SK-N-SH treated with all-trans-retinoic acid at 6 μM for 48 hours (cell line): ENCODE results near the gene MRPL33.

Experiments
- ARNTL ChIP-seq: fragments of 450-650 bp; formaldehyde crosslinking; IDR thresholded peaks from 2 replicates; pipeline ENCODE4 v1.5.0; 2020; ENCODE audit warnings: low read depth, mild to moderate bottlenecking, moderate library complexity, borderline replicate concordance
- CREB5 ChIP-seq: fragments of 250-450 bp; sonication (Bioruptor Pico); IDR thresholded peaks from 2 replicates; pipeline ENCODE4 v1.5.1; 2020; ENCODE audit warnings: low read depth, mild to moderate bottlenecking, moderate library complexity
- ESRRG ChIP-seq: fragments of 250-450 bp; sonication (Bioruptor Pico); IDR thresholded peaks from 2 replicates; pipeline ENCODE4 v1.6.1; 2021; ENCODE audit warnings: mild to moderate bottlenecking
- ISL1 ChIP-seq: fragments of 250-450 bp; sonication (Bioruptor Pico); IDR thresholded peaks from 2 replicates; pipeline ENCODE4 v2.1.2; 2022; ENCODE audit warnings: mild to moderate bottlenecking, moderate library complexity
- OSR1 ChIP-seq: fragments of 250-450 bp; sonication (Bioruptor Pico); IDR thresholded peaks from 2 replicates; pipeline ENCODE4 v1.8.0; 2022; ENCODE audit warnings: moderate library complexity, mild to moderate bottlenecking, inconsistent platforms
- PPARA ChIP-seq: fragments of 250-450 bp; sonication (Bioruptor Pico); IDR thresholded peaks from 2 replicates; pipeline ENCODE4 v1.5.0; 2020; ENCODE audit warnings: mild to moderate bottlenecking, borderline replicate concordance
- RARB ChIP-seq: fragments of 250-450 bp; sonication (Bioruptor Pico); IDR thresholded peaks from 2 replicates; pipeline ENCODE4 v1.8.0; 2021; ENCODE audit warnings: mild to moderate bottlenecking, moderate library complexity
- TOX ChIP-seq: fragments of 250-450 bp; sonication (Bioruptor Pico); IDR thresholded peaks from 2 replicates; pipeline ENCODE4 v1.8.0; 2021; ENCODE audit warnings: mild to moderate bottlenecking, moderate library complexity, borderline replicate concordance
- ZFP3 ChIP-seq: fragments of 250-450 bp; sonication (Bioruptor Pico); IDR thresholded peaks from 2 replicates; pipeline ENCODE4 v1.5.0; 2020; ENCODE audit warnings: mild to moderate bottlenecking, moderate library complexity
- ZNF565 ChIP-seq: fragments of 450-650 bp; formaldehyde crosslinking; conservative IDR thresholded peaks from 2 replicates; pipeline ENCODE4 v1.5.0; 2020; ENCODE audit warnings: low read depth, mild to moderate bottlenecking, moderate library complexity
- ZNF70 ChIP-seq: fragments of 450-650 bp; formaldehyde crosslinking; IDR thresholded peaks from 2 replicates; pipeline ENCODE4 v1.5.0; 2020; ENCODE audit warnings: mild to moderate bottlenecking, moderate library complexity
- TF ChIP-seq, protein P1 (sequence below): fragments of 250-450 bp; sonication (Bioruptor Pico); IDR thresholded peaks from 2 replicates; pipeline ENCODE4 v1.8.0; 2020; ENCODE audit warnings: mild to moderate bottlenecking, moderate library complexity, borderline replicate concordance

GRCh38 chr2:27779417-27780055 lies 8.0 kb downstream of the MRPL33 start:
- TF ChIP-seq ZFP3 (CRISPR knock-in tag) (no peak), CREB5 (CRISPR knock-in tag) (no peak), TOX (no peak), ZNF70 (CRISPR knock-in tag) (no peak), RARB (CRISPR knock-in tag) (no peak), ESRRG (no peak), PPARA (CRISPR knock-in tag) (no peak), OSR1 (CRISPR knock-in tag) (no peak), ISL1 (CRISPR knock-in tag) (no peak), ARNTL (CRISPR knock-in tag) (no peak), ZNF565 (CRISPR knock-in tag) (no peak)
- TF ChIP-seq, protein P1, sequence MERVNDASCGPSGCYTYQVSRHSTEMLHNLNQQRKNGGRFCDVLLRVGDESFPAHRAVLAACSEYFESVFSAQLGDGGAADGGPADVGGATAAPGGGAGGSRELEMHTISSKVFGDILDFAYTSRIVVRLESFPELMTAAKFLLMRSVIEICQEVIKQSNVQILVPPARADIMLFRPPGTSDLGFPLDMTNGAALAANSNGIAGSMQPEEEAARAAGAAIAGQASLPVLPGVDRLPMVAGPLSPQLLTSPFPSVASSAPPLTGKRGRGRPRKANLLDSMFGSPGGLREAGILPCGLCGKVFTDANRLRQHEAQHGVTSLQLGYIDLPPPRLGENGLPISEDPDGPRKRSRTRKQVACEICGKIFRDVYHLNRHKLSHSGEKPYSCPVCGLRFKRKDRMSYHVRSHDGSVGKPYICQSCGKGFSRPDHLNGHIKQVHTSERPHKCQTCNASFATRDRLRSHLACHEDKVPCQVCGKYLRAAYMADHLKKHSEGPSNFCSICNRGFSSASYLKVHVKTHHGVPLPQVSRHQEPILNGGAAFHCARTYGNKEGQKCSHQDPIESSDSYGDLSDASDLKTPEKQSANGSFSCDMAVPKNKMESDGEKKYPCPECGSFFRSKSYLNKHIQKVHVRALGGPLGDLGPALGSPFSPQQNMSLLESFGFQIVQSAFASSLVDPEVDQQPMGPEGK (CRISPR knock-in tag) = no peak
